SJCRH30 (cell line): ENCODE data around the gene KLF5. TPM values are rescaled to one million over a fixed set of nuclear protein-coding genes. Genes with fewer than 3 reads are reported as not detected.

Experiments
- DNase-seq, 2 experiments: peaks; one replicate each; pipeline ENCODE4 v3.0.0-alpha.2; 2015 to 2020
- H3K27ac ChIP-seq: fragments of 250-450 bp; sonication (Bioruptor Pico); 2 replicates; pipeline ENCODE4 v1.5.1; 2020; ENCODE audit warnings: mild to moderate bottlenecking, moderate library complexity
- H3K27me3 ChIP-seq: fragments of 250-450 bp; sonication (Bioruptor Pico); 2 replicates; pipeline ENCODE4 v1.5.1; 2020; ENCODE audit warnings: mild to moderate bottlenecking, moderate library complexity
- H3K36me3 ChIP-seq: fragments of 250-450 bp; sonication (Bioruptor Pico); 2 replicates; pipeline ENCODE4 v1.5.1; 2020; ENCODE audit warnings: mild to moderate bottlenecking, moderate library complexity
- H3K4me1 ChIP-seq: fragments of 250-450 bp; sonication (Bioruptor Pico); 2 replicates; pipeline ENCODE4 v1.5.1; 2020; ENCODE audit warnings: mild to moderate bottlenecking, moderate library complexity
- H3K4me3 ChIP-seq: fragments of 250-450 bp; sonication (Bioruptor Pico); 2 replicates; pipeline ENCODE4 v1.5.1; 2020; ENCODE audit warnings: mild to moderate bottlenecking, moderate library complexity
- H3K9me3 ChIP-seq: fragments of 250-450 bp; sonication (Bioruptor Pico); replicated peaks from 2 replicates; pipeline ENCODE4 v1.5.1; 2020; ENCODE audit warnings: mild to moderate bottlenecking, moderate library complexity
- total RNA-seq: library from RNA; depleted of rRNA; stranded (reverse); fragments of >200 nt; shearing (Covaris generic); gene quantifications from 2 replicates; pipeline ENCODE4 v1.2.3, GENCODE V29; 2014

The KLF5 gene
- total RNA-seq, 1 experiment from 2014 or later: 7.3 TPM

DNA sequence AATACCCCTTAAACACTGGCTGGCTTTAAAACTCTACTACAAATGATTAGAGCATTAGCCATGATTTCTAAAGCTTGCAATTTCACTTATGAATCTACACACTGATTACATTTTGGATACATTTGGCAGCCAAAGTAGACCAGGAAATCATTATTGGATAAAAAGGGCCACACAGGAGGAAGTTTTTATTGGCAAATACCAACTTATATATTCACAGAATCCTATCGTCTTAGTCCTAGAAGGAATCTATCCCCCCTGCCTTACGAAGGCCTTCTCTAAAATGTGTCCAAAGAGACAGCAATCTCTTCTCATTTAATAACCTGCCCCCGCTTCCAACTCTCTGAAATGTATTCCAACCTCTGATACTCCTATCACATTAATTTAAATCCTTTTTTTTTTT lies 52.5 kb downstream of the KLF5 start:
- no peaks in the 10 kb centered on the region for H3K9me3 ChIP-seq
- peaks cover 10% of the 10 kb centered on the region for H3K4me1 ChIP-seq
- H3K36me3 ChIP-seq: no peaks in the 10 kb centered on the region
- peak overlapping the region; percentile 17; the same call in 1 of the 2 replicates for H3K4me3 ChIP-seq
- peak overlapping the region; percentile 46 for H3K27ac ChIP-seq
- H3K27me3 ChIP-seq: no peaks in the 10 kb centered on the region
- no peak for DNase-seq

DNA sequence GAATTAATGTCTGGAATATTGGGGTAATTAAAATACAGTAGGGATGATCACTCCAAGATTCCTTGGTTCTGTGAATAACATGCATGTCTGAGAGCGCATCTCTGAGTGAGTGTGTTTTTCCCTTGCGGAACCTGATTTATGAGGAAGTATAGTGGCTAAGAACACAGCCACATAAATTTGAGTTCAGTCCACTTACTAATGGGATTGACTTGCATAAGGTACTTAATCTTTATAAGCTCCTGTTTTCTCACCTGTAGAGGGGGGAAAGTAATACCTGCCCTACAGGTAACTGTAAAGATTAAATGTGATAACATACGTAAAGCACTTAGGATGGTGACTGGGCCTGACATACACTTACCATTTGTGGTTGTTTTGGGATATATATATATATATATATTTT lies 60.8 kb downstream of the KLF5 start:
- Histone ChIP-seq H3K27ac (no peak overlapping the region), H3K4me1 (no peaks in the 10 kb centered on the region), H3K9me3 (no peaks in the 10 kb centered on the region), H3K27me3 (no peaks in the 10 kb centered on the region), H3K4me3 (no peak overlapping the region), H3K36me3 (no peaks in the 10 kb centered on the region)
- DNase-seq: no peak
